ENCODE data around the gene PPP1R9A. TPM values are rescaled to one million over a fixed set of nuclear protein-coding genes. Genes with fewer than 3 reads are reported as not detected.

PPP1R9A gene
- total RNA-seq = 0.23 and 0.51 TPM in 2 replicates

GRCh38 chr7:94907026-94907810 lies at the start of gene PPP1R9A:
Gene PPP1R9A, plus strand, starts transcription at chr7:94907594. Its CDS starts 2,520 bp downstream, at chr7:94910114.

GRCh38 chr7:95324431-95324830 lies 417.0 kb downstream of the PPP1R9A start, which contains the start of gene PON1:
Gene PON1, minus strand, starts transcription at chr7:95324532. Its CDS starts 57 bp downstream, at chr7:95324475.

